Measurements from ENCODE around the gene GAGE13. TPM values are rescaled to one million over a fixed set of nuclear protein-coding genes. Genes with fewer than 3 reads are reported as not detected.
"Not testable (repeated sequence)": the region's sequence is repeated elsewhere in the genome, so short reads cannot be mapped to it uniquely, and the experiment has no call there.

Gene GAGE13
- total RNA-seq, 1 donor, result not detected

GRCh38 chrX:49309401-49309981 is 21.9 kb upstream of the GAGE13 start:
- no peak for TF ChIP-seq CTCF (IDR thresholded peaks at IDR 0.05; ENCODE audit: insufficient read depth, low read depth, low read length)
- peak overlapping the region; percentile 42 for H3K4me3 ChIP-seq (ENCODE audit: low read depth, low read length)
- peak; percentile 34 for DNase-seq (ENCODE audit: low read depth)

DNA sequence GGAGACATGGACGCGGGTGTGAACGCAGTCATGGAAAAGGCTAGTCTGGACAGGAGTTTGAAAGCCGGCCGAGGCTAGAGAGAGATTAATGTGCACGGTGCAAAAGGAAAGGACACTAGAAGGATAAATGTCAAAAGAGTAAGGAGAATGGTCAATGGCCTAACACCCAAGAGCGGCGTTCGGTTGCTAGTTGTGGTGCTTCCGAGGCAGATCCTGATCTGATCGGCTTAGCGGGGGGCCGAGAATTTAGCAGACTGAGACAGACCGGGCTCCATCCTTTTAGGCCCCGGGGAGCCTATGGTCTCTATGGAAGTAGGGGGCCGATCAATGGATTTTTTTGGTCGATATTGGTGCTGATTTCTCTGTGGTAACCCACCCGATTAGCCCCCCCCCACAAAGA is 21.0 kb upstream of the GAGE13 start:
- H3K4me3 ChIP-seq (ENCODE audit: low read depth, low read length), result no peak overlapping the region
- no peak for TF ChIP-seq CTCF (IDR thresholded peaks at IDR 0.05; ENCODE audit: insufficient read depth, low read depth, low read length)
- no peak for DNase-seq (ENCODE audit: low read depth)

DNA sequence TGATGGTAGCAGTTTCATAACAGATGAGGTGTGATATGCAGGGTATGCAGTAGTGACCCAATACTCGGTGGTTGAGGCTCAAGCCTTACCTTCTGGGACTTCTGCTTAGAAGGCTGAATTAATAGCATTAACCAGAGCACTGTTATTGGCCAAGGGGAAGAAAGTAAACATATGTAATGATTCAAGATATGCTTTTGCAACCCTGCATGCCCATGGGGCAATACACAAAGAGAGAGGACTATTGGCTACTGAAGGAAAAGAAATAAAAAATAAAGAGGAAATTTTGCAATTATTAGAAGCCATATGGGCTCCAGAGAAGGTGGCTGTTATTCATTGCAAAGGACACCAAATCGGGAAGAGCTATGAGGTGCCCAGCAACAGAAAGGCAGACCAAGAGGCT is 19.2 kb upstream of the GAGE13 start:
- no peak overlapping the region for H3K4me3 ChIP-seq (ENCODE audit: low read depth, low read length)
- no peak for TF ChIP-seq CTCF (IDR thresholded peaks at IDR 0.05; ENCODE audit: insufficient read depth, low read depth, low read length)
- DNase-seq (ENCODE audit: low read depth), result no peak

GRCh38 chrX:49316085-49316484 is 15.3 kb upstream of the GAGE13 start:
- no peak overlapping the region for H3K4me3 ChIP-seq (ENCODE audit: low read depth, low read length)
- no peak for DNase-seq (ENCODE audit: low read depth)
- no peak for TF ChIP-seq CTCF (IDR thresholded peaks at IDR 0.05; ENCODE audit: insufficient read depth, low read depth, low read length)

DNA sequence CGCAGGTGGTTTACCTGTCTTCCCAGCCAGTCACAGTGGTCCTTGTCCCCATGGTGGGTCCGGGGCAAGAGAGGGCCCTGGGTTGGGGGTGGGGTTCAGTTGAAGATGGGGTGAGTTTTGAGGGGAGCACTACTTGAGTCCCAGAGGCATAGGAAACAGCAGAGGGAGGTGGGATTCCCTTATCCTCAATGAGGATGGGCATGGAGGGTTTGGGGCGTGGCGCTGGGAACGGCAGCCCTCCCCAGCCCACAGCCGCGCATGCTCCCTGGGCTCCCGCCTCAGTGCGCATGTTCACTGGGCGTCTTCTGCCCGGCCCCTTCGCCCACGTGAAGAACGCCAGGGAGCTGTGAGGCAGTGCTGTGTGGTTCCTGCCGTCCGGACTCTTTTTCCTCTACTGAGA is 9.6 kb upstream of the GAGE13 start, which contains the start of gene GAGE12J:
TSS of gene GAGE12J (plus strand) at position 301 of the 400 bp plus-strand sequence. CDS start 1,157 bp downstream, outside the sequence.
- not testable (repeated sequence) for DNase-seq (ENCODE audit: low read depth); H3K4me3 ChIP-seq (ENCODE audit: low read depth, low read length)

DNA sequence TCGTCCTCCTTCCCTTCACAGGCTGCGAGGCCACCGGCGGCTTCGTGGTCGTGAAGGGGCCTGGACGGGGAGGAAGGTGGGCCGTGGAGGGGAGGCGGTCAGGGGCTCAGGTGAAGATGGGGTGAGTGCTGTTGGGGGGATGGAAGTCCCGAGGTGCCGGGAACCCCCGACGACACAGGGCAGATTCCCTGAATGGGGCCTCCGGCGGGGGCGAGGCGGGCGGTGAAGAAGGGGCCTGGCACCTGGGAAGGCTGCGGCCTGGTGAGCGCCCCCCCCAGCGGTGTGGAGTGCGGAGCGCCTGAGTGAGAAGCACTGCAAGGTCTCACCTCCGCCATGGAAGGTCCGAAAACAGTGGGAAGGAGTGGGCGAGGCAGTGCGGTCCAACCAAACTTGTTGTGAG is 9.1 kb upstream of the GAGE13 start:
- not testable (repeated sequence) for DNase-seq (ENCODE audit: low read depth); H3K4me3 ChIP-seq (ENCODE audit: low read depth, low read length)

DNA sequence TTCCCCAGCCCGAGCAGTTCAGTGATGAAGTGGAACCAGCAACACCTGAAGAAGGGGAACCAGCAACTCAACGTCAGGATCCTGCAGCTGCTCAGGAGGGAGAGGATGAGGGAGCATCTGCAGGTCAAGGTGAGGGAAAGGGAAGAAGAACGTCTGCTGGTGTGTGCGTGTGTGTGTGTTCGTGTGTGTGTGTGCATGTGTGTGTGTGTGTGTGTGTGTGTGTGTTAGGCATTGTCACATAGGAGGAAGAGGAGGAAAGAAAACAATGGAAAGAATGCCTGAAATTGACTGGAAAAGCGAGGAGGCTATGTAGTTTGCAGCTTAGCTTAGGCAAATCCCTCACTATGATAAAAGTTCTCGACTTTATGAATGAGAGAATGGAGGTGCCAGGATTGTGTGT is 7.6 kb upstream of the GAGE13 start:
- DNase-seq (ENCODE audit: low read depth); H3K4me3 ChIP-seq (ENCODE audit: low read depth, low read length): not testable (repeated sequence)

DNA sequence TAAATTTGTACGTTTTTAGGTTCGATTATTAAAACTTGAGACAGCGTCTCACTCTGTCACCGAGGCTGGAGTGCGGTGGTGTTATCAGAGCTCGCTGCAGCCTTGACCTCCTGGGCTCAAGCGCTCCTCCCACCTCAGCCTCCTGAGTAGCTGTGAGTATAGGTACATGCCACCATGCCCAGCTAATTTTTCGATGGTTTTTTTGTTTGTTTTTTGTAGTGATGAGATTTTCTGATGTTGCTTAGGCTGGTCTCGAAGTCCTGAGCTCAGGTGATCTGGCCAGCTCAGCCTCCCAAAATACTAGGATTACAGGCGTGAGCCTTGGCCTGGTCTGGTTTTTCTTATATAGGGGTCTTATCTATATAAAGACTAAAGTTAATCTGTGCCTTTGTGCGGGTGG is 961 bp upstream of the GAGE13 start:
- H3K4me3 ChIP-seq (ENCODE audit: low read depth, low read length); DNase-seq (ENCODE audit: low read depth): not testable (repeated sequence)

DNA sequence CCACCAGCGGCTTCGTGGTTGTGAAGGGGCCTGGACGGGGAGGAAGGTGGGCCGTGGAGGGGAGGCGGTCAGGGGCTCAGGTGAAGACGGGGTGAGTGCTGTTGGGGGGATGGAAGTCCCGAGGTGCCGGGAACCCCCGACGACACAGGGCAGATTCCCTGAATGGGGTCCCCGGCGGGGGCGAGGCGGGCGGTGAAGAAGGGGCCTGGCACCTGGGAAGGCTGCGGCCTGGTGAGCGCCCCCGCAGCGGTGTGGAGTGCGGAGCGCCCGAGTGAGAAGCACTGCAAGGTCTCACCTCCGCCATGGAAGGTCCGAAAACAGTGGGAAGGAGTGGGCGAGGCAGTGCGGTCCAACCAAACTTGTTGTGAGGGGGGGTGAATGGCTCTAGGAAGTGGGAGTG is 459 bp downstream of the GAGE13 start:
- not testable (repeated sequence) for DNase-seq (ENCODE audit: low read depth); H3K4me3 ChIP-seq (ENCODE audit: low read depth, low read length)

GRCh38 chrX:49341449-49341848 is 10.1 kb downstream of the GAGE13 start:
- not testable (repeated sequence) for DNase-seq (ENCODE audit: low read depth); H3K4me3 ChIP-seq (ENCODE audit: low read depth, low read length)

DNA sequence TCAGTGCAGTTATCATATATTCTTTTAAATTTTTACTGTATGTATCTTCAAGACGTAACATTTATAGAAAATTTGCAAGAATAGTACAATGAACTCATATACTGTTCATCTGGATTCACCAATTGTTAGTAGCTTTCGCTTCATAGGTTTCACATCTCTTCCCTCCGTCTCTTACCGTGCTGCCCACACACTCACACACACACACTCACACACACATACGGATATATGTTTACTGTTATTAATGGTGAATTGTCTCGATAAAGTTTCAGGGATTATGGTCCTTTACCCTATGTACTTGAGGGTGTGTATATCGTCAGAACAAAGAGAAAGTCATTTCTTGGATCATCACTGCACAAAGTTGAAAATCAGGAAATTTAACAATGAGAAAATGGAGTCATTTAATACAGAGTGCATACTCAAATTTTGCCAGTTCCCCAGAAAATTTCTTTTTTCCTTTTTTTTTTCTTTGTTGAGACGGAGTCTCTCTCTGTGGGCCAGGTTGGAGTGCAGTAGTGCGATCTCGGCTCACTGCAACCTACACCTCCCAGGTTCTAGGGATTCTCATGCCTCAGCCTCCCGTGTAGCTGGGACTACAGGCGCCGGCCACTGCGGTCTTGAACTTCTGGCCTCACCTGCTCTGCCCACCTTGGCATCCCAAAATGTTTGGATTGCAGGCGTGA is 13.3 kb downstream of the GAGE13 start:
- not testable (repeated sequence) for H3K4me3 ChIP-seq (ENCODE audit: low read depth, low read length); DNase-seq (ENCODE audit: low read depth)

DNA sequence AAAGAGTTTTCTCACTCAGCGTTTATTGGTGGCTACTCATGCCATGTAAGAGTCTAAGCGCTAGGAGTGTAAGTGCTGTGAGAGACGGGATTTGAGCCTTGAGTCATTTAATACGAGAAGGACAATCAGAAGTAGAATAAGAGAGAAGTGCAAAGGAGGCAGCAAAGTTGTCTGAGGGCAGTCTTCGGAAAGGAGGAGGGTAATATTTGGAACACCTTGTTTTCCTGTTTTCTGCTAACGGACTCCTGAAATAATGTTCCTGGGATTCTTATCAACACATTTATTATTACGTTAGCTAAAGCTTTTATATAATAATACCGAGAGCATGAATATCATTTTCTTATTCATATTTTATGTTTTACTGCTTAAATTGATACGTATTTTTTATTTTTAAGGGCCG is 14.0 kb downstream of the GAGE13 start:
- not testable (repeated sequence) for H3K4me3 ChIP-seq (ENCODE audit: low read depth, low read length); DNase-seq (ENCODE audit: low read depth)

DNA sequence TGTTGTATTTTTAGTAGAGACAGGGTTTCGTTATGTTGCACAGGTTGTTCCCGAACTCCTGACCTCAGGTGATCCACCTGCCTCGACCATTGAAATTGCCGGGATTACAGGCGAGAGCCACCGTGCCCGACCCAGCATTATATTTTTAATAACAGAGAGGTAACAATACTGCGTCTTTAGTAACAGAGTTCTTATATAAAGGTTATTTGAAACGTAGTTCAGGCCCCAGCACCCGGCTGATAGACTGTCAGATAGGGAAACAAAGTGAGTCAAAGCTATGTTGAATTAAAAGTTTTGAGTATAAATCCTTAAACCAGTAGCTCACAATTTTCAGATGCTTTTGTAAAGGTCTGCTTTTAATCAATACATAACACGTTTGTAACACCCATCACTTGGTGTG is 14.8 kb downstream of the GAGE13 start:
- peak; percentile 3 for DNase-seq (ENCODE audit: low read depth)
- not testable (repeated sequence) for H3K4me3 ChIP-seq (ENCODE audit: low read depth, low read length)

All from fibroblast of villous mesenchyme (primary cell).